ENCODE measurements around the gene ZNF280C. TPM values are rescaled to one million over a fixed set of nuclear protein-coding genes. Genes with fewer than 3 reads are reported as not detected.
A peak's percentile ranks its signal among the peaks of the same experiment; 100 is the strongest.

The ZNF280C gene
- total and polyA plus RNA-seq, 2 experiments from 2014 or later: 3.2 to 7.3 TPM

DNA sequence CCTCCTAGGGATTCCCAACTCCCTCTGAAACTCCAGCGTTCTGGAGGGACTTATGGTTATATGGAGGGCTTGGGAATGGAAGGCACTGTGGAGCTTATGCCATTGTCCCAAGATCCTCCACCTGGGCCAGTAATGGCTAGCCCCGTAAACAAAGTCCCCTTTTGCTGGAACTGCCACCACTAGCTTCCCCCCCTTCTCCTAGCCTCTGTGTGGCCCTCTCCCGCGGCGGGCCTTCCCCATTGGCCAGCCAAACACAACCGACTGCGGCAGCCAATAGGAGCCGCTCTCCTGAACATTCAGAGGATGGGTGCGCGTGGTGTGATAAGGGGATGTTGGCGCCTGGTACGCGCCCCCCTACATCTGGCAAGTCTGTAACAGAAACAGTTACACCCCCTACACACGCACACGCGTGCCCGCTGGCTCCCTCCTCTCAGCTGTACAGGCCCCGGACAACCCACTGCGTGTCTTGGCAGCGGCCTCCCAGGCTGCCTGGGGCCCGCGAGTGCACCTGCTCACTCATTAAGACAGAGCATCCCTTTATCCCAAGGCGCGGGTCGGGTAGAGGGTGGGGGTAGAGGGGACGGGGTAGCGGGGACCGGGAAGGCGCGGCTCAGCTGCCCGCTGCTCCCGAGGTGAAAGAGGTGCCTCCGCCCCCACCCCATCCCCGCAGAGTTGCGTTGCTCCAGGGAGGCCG is 97.8 kb downstream of the ZNF280C start:
- DNase-seq (ENCODE audit: low spot score): peak; percentile 36
- Histone ChIP-seq H3K4me2 (peak overlapping the region; percentile 92), H3K79me2 (peaks cover 3% of the 10 kb centered on the region), H3K4me3 (peak overlapping the region; percentile 52), H3K27ac (no peak overlapping the region), H2AFZ (no peak overlapping the region), H3K4me1 (ENCODE audit: insufficient read depth) (no peaks in the 10 kb centered on the region), H3K9me3 (ENCODE audit: low read depth) (no peaks in the 10 kb centered on the region), H3K27me3 (peaks cover 8% of the 10 kb centered on the region), H4K20me1 (ENCODE audit: insufficient read depth, poor library complexity, severe bottlenecking) (no peaks in the 10 kb centered on the region), H3K36me3 (replicated peaks; ENCODE audit: insufficient read depth, low read depth) (no peaks in the 10 kb centered on the region), H3K9me2 (replicated peaks; ENCODE audit: insufficient read depth) (no peaks in the 10 kb centered on the region)
- 34% methylated on average over 25 of the region's 36 CpGs for WGBS (ENCODE audit: low lambda C conversion rate, missing lambda C conversion rate)
- no peak for TF ChIP-seq EZH2phosphoT487 (IDR thresholded peaks at IDR 0.05; ENCODE audit: low read depth, severe bottlenecking, unreplicated experiment)
- peak; percentile 14 for TF ChIP-seq EZH2 (IDR thresholded peaks at IDR 0.05; ENCODE audit: borderline replicate concordance)

DNA sequence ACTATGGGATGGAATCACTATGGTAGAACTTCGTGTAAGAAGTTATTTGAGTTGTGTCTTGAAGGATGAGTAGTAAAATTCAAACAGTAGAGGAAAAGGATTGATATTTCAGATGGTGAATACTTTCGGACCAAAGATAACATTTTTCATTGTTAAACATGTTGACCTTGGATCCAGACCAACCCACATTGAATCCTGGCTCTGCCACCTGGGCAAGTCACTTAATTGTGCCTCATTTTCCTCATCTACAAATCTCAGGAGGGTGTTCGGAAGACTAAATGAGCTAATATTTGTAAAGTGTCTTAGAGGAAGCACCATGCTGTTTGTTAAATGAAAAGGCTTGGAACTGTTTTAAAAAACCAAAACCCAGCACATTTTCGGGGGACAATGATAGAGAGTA is 101.7 kb downstream of the ZNF280C start:
- H3K4me2 ChIP-seq: peak overlapping the region; percentile 72
- H4K20me1 ChIP-seq (ENCODE audit: insufficient read depth, poor library complexity, severe bottlenecking): no peaks in the 10 kb centered on the region
- 67% methylated on average over 4 of the region's 4 CpGs for WGBS (ENCODE audit: low lambda C conversion rate, missing lambda C conversion rate)
- peak overlapping the region; percentile 47 for H3K4me3 ChIP-seq
- H3K4me1 ChIP-seq (ENCODE audit: insufficient read depth): peaks cover 8% of the 10 kb centered on the region
- TF ChIP-seq EZH2 (IDR thresholded peaks at IDR 0.05; ENCODE audit: borderline replicate concordance) (no peak), EZH2phosphoT487 (IDR thresholded peaks at IDR 0.05; ENCODE audit: low read depth, severe bottlenecking, unreplicated experiment) (no peak)
- TF ChIP-seq, protein P1, sequence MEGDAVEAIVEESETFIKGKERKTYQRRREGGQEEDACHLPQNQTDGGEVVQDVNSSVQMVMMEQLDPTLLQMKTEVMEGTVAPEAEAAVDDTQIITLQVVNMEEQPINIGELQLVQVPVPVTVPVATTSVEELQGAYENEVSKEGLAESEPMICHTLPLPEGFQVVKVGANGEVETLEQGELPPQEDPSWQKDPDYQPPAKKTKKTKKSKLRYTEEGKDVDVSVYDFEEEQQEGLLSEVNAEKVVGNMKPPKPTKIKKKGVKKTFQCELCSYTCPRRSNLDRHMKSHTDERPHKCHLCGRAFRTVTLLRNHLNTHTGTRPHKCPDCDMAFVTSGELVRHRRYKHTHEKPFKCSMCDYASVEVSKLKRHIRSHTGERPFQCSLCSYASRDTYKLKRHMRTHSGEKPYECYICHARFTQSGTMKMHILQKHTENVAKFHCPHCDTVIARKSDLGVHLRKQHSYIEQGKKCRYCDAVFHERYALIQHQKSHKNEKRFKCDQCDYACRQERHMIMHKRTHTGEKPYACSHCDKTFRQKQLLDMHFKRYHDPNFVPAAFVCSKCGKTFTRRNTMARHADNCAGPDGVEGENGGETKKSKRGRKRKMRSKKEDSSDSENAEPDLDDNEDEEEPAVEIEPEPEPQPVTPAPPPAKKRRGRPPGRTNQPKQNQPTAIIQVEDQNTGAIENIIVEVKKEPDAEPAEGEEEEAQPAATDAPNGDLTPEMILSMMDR (IDR thresholded peaks at IDR 0.05; ENCODE audit: poor library complexity): no peak
- no peaks in the 10 kb centered on the region for H3K27me3 ChIP-seq
- no peak overlapping the region for H2AFZ ChIP-seq
- no peak for DNase-seq (ENCODE audit: low spot score)
- peaks cover 25% of the 10 kb centered on the region for H3K79me2 ChIP-seq
- H3K9me2 ChIP-seq (replicated peaks; ENCODE audit: insufficient read depth): no peaks in the 10 kb centered on the region
- no peak overlapping the region for H3K27ac ChIP-seq
- no peaks in the 10 kb centered on the region for H3K36me3 ChIP-seq (replicated peaks; ENCODE audit: insufficient read depth, low read depth)
- H3K9me3 ChIP-seq (ENCODE audit: low read depth): no peaks in the 10 kb centered on the region

DNA sequence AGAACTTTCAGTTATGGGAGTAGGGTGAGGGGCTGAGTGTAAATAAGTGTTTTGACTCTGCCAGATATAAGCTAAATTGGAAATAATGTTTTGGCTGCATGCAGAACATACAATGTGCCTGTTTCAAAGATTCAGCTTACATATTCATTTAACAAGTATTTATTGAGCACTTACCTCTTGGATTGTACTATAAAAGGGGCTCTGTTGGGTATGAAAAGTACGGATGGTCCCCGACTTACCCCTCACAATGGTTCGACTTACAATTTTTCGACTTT is 102.3 kb downstream of the ZNF280C start:
- no peaks in the 10 kb centered on the region for H3K36me3 ChIP-seq (replicated peaks; ENCODE audit: insufficient read depth, low read depth)
- H3K9me2 ChIP-seq (replicated peaks; ENCODE audit: insufficient read depth): no peaks in the 10 kb centered on the region
- H3K4me2 ChIP-seq: peak overlapping the region; percentile 72
- TF ChIP-seq EZH2phosphoT487 (IDR thresholded peaks at IDR 0.05; ENCODE audit: low read depth, severe bottlenecking, unreplicated experiment): no peak
- TF ChIP-seq, protein P1 (IDR thresholded peaks at IDR 0.05; ENCODE audit: poor library complexity): no peak
- H3K27me3 ChIP-seq: no peaks in the 10 kb centered on the region
- no peak for DNase-seq (ENCODE audit: low spot score)
- H3K27ac ChIP-seq: peak overlapping the region; percentile 96
- H2AFZ ChIP-seq: peak overlapping the region; percentile 57
- H3K4me3 ChIP-seq: peak overlapping the region; percentile 47
- H3K79me2 ChIP-seq: peaks cover 25% of the 10 kb centered on the region
- peaks cover 8% of the 10 kb centered on the region for H3K4me1 ChIP-seq (ENCODE audit: insufficient read depth)
- no peaks in the 10 kb centered on the region for H4K20me1 ChIP-seq (ENCODE audit: insufficient read depth, poor library complexity, severe bottlenecking)
- H3K9me3 ChIP-seq (ENCODE audit: low read depth): no peaks in the 10 kb centered on the region
- 48% methylated on average over 4 of the region's 4 CpGs for WGBS (ENCODE audit: low lambda C conversion rate, missing lambda C conversion rate)

DNA sequence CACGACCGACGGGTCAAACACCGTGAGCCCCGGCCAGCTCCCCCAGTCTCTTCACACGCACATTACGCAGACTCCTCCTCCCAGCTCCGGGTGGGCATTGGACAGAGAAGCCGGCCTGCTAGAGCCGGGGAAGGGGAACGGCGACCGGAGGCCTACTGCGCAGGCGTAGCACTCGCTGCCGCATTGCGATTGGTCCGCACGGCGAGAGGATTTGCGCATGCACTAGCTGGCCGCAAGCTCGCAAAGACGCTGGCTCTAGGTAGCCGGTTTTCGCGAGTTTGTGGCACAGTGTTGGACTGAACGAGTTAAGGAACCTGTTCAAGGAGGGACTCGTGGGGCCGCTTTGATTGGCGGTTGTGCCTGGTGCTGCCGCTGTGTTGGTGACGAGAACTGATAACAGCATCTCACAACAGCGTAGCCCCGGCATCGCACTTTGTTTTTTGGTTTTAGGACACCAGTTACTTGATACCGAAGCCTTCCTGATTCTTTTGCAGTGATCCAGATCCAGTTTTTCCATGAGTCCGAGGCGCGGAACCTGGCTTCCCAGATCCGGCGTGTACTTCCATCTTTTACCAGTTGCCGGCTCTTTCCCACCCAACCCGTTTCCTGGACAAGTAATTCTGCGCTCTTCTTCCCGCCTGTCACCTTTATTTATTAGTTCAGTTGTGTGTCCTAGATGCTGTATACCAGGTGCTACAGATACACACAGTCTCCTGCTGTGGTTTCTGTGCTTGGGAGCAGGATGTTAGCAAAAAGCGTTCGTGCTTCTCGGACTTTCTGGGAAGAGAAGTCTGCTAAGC is 102.8 kb downstream of the ZNF280C start, which contains the start of gene AIFM1:
AIFM1 (minus strand) TSS at position 139 of the 800 bp plus-strand sequence. CDS start 185 bp downstream, outside the sequence.
- H2AFZ ChIP-seq: peak within 1 kb of the TSS; percentile 57
- H3K9me3 ChIP-seq (ENCODE audit: low read depth): no peaks in the 10 kb centered on the region
- H3K4me1 ChIP-seq (ENCODE audit: insufficient read depth): peaks cover 8% of the 10 kb centered on the region
- H3K4me3 ChIP-seq: peak within 1 kb of the TSS; percentile 47
- no peaks in the 10 kb centered on the region for H3K36me3 ChIP-seq (replicated peaks; ENCODE audit: insufficient read depth, low read depth)
- peak within 1 kb of the TSS; percentile 82 for H3K4me2 ChIP-seq
- H3K79me2 ChIP-seq: peaks cover 29% of the 10 kb centered on the region
- no peaks in the 10 kb centered on the region for H3K9me2 ChIP-seq (replicated peaks; ENCODE audit: insufficient read depth)
- H4K20me1 ChIP-seq (ENCODE audit: insufficient read depth, poor library complexity, severe bottlenecking): no peaks in the 10 kb centered on the region
- peak within 1 kb of the TSS; percentile 96 for H3K27ac ChIP-seq
- no peak for TF ChIP-seq EZH2phosphoT487 (IDR thresholded peaks at IDR 0.05; ENCODE audit: low read depth, severe bottlenecking, unreplicated experiment)
- no peak for TF ChIP-seq EZH2 (IDR thresholded peaks at IDR 0.05; ENCODE audit: borderline replicate concordance)
- TF ChIP-seq, protein P1 (IDR thresholded peaks at IDR 0.05; ENCODE audit: poor library complexity): no peak
- peak; percentile 94 for DNase-seq (ENCODE audit: low spot score)
- 43% methylated on average over 50 of the region's 50 CpGs for WGBS (ENCODE audit: low lambda C conversion rate, missing lambda C conversion rate)
- H3K27me3 ChIP-seq: no peaks in the 10 kb centered on the region
